ENCODE measurements around the gene ETS2. TPM values are rescaled to one million over a fixed set of nuclear protein-coding genes. Genes with fewer than 3 reads are reported as not detected.

ETS2 gene
- total and polyA plus RNA-seq, 4 donors, result 25.8 to 35.6 (median 31.9) TPM

- no peak for DNase-seq (ENCODE audit: low read depth in 4 of 6, low spot score in 6 of 6)
- Histone ChIP-seq H3K9me3 (ENCODE audit: control insufficient read depth, insufficient read depth, low read length) (no peaks in the 10 kb centered on the region), H3K27me3 (ENCODE audit: control insufficient read depth, insufficient read depth, low read length) (no peaks in the 10 kb centered on the region), H3K36me3 (ENCODE audit: control insufficient read depth, insufficient read depth, low read length) (no peaks in the 10 kb centered on the region), H3K27ac (ENCODE audit: low read depth, low read length) (no peak overlapping the region), H3K4me3 (ENCODE audit: low read depth, low read length) (no peak overlapping the region), H3K4me1 (ENCODE audit: control insufficient read depth, insufficient read depth, low read length) (no peaks in the 10 kb centered on the region)
- 100% methylated on average over 1 of the region's 3 CpGs for WGBS (ENCODE audit: insufficient coverage)
These were observed 16.5 kb upstream of the ETS2 start for GRCh38 chr21:38789275-38789674.

DNA sequence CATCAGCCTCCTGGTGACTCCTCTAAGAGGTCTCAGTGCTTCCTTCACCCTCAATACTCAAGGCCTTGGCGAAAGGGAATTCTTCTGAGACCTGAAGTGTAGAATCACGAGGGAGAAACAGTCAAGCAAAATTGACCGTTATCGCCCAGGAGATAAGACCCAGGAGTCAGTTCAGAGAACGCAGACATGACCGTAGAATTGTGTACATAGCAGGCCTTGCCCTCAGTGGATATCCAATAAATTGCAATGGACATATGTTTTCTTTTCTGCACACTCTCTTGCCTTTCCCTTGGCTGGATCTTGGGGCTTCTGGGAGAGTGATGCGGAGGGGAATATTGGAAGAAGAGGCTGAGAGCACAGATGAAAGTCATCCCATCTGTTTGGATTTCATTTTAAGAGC, 15.7 kb upstream of the ETS2 start:
- 95% methylated on average over 6 of the region's 7 CpGs for WGBS (ENCODE audit: insufficient coverage)
- Histone ChIP-seq H3K36me3 (ENCODE audit: control insufficient read depth, insufficient read depth, low read length) (no peaks in the 10 kb centered on the region), H3K27me3 (ENCODE audit: control insufficient read depth, insufficient read depth, low read length) (no peaks in the 10 kb centered on the region), H3K4me1 (ENCODE audit: control insufficient read depth, insufficient read depth, low read length) (no peaks in the 10 kb centered on the region), H3K9me3 (ENCODE audit: control insufficient read depth, insufficient read depth, low read length) (no peaks in the 10 kb centered on the region), H3K27ac (ENCODE audit: low read depth, low read length) (no peak overlapping the region), H3K4me3 (ENCODE audit: low read depth, low read length) (no peak overlapping the region)
- DNase-seq (ENCODE audit: low read depth in 4 of 6, low spot score in 6 of 6), result no peak

DNA sequence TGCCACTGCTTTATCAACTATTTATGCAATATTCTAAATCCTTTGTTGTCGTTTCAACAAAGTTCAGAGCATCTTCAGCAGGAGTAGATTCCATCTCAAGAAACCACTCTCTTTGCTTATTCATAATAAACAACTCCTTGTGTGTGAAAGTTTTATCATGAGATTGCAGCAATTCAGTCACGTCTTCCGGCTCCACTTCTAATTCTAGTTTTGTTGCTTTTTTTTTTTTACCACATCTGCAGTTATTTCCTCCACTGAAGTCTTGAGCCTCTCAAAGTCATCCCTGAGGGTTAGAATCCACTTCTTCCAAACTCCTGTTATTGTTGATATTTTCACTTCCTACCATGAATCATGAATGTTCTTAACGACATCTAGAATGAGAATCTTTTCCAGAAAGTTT, 14.8 kb upstream of the ETS2 start:
- Histone ChIP-seq H3K4me1 (ENCODE audit: control insufficient read depth, insufficient read depth, low read length) (no peaks in the 10 kb centered on the region), H3K27me3 (ENCODE audit: control insufficient read depth, insufficient read depth, low read length) (no peaks in the 10 kb centered on the region), H3K36me3 (ENCODE audit: control insufficient read depth, insufficient read depth, low read length) (no peaks in the 10 kb centered on the region), H3K4me3 (ENCODE audit: low read depth, low read length) (no peak overlapping the region), H3K27ac (ENCODE audit: low read depth, low read length) (no peak overlapping the region), H3K9me3 (ENCODE audit: control insufficient read depth, insufficient read depth, low read length) (no peaks in the 10 kb centered on the region)
- 80% methylated on average over 2 of the region's 4 CpGs for WGBS (ENCODE audit: insufficient coverage)
- DNase-seq (ENCODE audit: low read depth in 4 of 6, low spot score in 6 of 6), result no peak

DNA sequence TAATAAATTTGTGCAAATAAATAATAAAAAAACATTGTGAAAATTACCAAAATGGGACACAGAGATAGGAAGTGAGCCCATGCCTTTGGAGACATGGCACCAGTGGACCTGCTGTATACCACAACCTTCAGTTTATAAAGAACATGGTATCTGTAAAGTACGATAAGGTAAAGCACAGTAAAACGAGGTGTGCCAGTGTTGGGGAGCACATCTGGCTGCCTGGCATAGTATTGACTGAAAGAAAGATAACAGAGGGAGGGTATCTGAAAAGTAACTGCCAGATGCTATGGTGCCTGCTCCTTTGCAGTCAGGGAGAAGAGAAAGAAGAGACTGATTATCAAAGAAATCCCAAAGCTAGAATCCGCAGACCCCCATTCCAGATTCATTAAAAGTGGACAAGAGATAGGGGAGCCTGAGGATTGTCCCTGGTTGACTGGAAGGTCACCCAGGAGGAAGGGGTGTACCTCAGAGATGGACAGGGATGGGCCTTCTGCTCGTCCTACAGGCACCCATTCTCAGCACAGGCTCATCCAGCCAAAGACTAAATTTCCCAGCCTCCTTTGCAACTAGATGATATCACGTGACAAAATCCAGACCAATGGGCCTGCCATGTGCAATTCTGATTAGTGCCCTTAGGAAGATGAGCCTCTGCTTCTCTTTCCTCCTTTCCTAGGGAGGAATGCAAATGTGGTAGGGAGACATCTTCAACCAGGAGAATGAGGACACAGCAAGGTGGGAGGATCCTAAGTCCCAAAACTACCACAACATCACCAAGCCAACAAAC, 12.9 kb upstream of the ETS2 start:
- H3K9me3 ChIP-seq (ENCODE audit: control insufficient read depth, insufficient read depth, low read length), result no peaks in the 10 kb centered on the region
- no peaks in the 10 kb centered on the region for H3K36me3 ChIP-seq (ENCODE audit: control insufficient read depth, insufficient read depth, low read length)
- H3K27ac ChIP-seq (ENCODE audit: low read depth, low read length), result no peak overlapping the region
- DNase-seq (ENCODE audit: low read depth in 4 of 6, low spot score in 6 of 6), result no peak
- WGBS (ENCODE audit: insufficient coverage), result 92% methylated on average over 2 of the region's 5 CpGs
- H3K4me1 ChIP-seq (ENCODE audit: control insufficient read depth, insufficient read depth, low read length), result no peaks in the 10 kb centered on the region
- H3K27me3 ChIP-seq (ENCODE audit: control insufficient read depth, insufficient read depth, low read length), result no peaks in the 10 kb centered on the region
- H3K4me3 ChIP-seq (ENCODE audit: low read depth, low read length), result no peak overlapping the region

DNA sequence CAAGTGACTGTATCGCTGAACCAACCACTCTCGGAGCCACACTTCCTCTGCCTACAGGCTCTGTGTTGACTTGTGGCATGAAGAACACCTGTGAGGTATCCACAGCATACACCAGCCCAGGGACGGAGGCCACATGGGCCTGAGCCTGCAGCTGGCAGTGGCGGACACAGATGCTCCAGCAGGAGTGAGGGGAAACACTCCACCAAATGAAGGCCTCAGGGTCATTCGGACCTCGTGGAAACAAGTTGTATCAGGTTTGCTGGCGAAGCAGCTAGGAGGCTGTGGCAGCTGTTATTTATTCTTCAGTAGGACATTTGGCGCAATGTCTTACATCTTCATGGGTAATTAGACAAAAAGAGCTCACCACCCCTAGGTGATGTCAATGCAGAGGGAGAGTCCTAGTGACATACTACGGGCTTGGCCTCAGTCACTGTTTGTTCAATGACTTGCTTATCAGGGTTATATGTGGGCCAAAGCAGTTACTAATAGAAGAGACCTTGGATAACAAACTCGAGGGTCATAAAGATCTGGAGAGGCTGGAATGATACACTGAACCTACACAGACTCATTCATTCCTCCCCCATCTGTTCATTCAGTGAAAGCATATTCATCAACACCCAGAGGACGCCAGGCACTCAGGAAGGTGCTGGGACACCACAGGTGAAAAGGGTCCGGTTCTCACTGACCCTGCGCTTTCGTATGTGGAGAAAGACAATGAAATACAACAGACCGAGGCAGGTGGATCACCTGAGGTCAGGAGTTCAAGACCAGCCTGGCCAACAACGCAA, 11.6 kb upstream of the ETS2 start:
- no peaks in the 10 kb centered on the region for H3K9me3 ChIP-seq (ENCODE audit: control insufficient read depth, insufficient read depth, low read length)
- no peak for DNase-seq (ENCODE audit: low read depth in 4 of 6, low spot score in 6 of 6)

DNA sequence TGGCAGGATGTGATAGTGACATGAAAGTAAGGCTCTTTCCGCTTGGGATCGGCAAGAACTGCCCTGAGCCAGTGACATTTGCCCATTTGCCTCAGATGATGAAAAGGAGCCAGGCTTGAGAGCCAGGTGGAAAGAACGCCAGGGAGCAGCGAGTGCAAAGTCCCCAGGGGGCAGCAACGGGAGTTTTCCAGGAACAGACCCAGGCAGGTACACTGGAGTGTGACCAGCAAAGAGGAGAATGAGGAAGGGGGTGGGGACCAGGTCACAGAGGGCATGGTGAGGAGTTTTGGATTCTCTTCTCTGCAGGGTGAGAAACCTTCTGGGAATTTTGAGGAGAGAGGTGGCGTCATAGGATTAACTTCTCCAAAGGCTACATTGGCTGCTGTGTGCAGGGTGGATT, 10.8 kb upstream of the ETS2 start:
- Histone ChIP-seq H3K4me3 (ENCODE audit: low read depth, low read length) (no peak overlapping the region), H3K4me1 (ENCODE audit: control insufficient read depth, insufficient read depth, low read length) (no peaks in the 10 kb centered on the region), H3K27ac (ENCODE audit: low read depth, low read length) (no peak overlapping the region), H3K9me3 (ENCODE audit: control insufficient read depth, insufficient read depth, low read length) (no peaks in the 10 kb centered on the region), H3K27me3 (ENCODE audit: control insufficient read depth, insufficient read depth, low read length) (no peaks in the 10 kb centered on the region), H3K36me3 (ENCODE audit: control insufficient read depth, insufficient read depth, low read length) (no peaks in the 10 kb centered on the region)
- no peak for DNase-seq (ENCODE audit: low read depth in 4 of 6, low spot score in 6 of 6)
- 73% methylated on average over 6 of the region's 6 CpGs for WGBS (ENCODE audit: insufficient coverage)

More for the DNA sequence above, 11.6 kb upstream of the ETS2 start:
- no peaks in the 10 kb centered on the region for H3K4me1 ChIP-seq (ENCODE audit: control insufficient read depth, insufficient read depth, low read length)
- no peaks in the 10 kb centered on the region for H3K27me3 ChIP-seq (ENCODE audit: control insufficient read depth, insufficient read depth, low read length)
- no peaks in the 10 kb centered on the region for H3K36me3 ChIP-seq (ENCODE audit: control insufficient read depth, insufficient read depth, low read length)
- H3K4me3 ChIP-seq (ENCODE audit: low read depth, low read length), result no peak overlapping the region
- no peak overlapping the region for H3K27ac ChIP-seq (ENCODE audit: low read depth, low read length)
- 95% methylated on average over 12 of the region's 16 CpGs for WGBS (ENCODE audit: insufficient coverage)

- no peak overlapping the region for H3K27ac ChIP-seq (ENCODE audit: low read depth, low read length)
- DNase-seq (ENCODE audit: low read depth in 4 of 6, low spot score in 6 of 6), result no peak
- no peaks in the 10 kb centered on the region for H3K9me3 ChIP-seq (ENCODE audit: control insufficient read depth, insufficient read depth, low read length)
- H3K27me3 ChIP-seq (ENCODE audit: control insufficient read depth, insufficient read depth, low read length), result no peaks in the 10 kb centered on the region
- no peak overlapping the region for H3K4me3 ChIP-seq (ENCODE audit: low read depth, low read length)
- no peaks in the 10 kb centered on the region for H3K36me3 ChIP-seq (ENCODE audit: control insufficient read depth, insufficient read depth, low read length)
- WGBS (ENCODE audit: insufficient coverage), result 99% methylated on average over 7 of the region's 8 CpGs
- H3K4me1 ChIP-seq (ENCODE audit: control insufficient read depth, insufficient read depth, low read length), result no peaks in the 10 kb centered on the region
These were observed 10.3 kb upstream of the ETS2 start for GRCh38 chr21:38795475-38795874.

DNA sequence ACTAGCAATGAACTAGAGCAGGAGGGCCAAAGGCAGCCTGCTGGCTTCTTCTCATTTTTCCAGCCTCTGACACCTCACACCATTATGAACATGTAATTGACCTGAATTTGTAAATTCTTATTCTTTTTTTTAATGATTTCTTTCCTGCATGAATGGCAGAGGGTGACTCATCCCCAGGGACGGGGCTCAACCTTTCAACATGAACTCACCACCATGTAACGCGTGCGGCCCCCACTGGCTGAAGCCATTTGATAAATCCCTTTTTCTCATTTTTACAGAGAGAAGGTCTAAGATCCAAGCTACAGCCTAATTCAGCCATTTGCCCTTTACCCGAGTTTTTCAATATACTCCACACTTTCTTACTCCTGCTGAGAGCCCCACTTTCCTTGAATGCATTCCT, 9.3 kb upstream of the ETS2 start:
- Histone ChIP-seq H3K4me1 (ENCODE audit: control insufficient read depth, insufficient read depth, low read length) (no peaks in the 10 kb centered on the region), H3K36me3 (ENCODE audit: control insufficient read depth, insufficient read depth, low read length) (no peaks in the 10 kb centered on the region), H3K9me3 (ENCODE audit: control insufficient read depth, insufficient read depth, low read length) (no peaks in the 10 kb centered on the region), H3K4me3 (ENCODE audit: low read depth, low read length) (no peak overlapping the region), H3K27me3 (ENCODE audit: control insufficient read depth, insufficient read depth, low read length) (no peaks in the 10 kb centered on the region), H3K27ac (ENCODE audit: low read depth, low read length) (no peak overlapping the region)
- no peak for DNase-seq (ENCODE audit: low read depth in 4 of 6, low spot score in 6 of 6)
- 80% methylated on average over 5 of the region's 5 CpGs for WGBS (ENCODE audit: insufficient coverage)

GRCh38 chr21:38797470-38797869, 8.3 kb upstream of the ETS2 start:
- Histone ChIP-seq H3K4me3 (ENCODE audit: low read depth, low read length) (no peak overlapping the region), H3K4me1 (ENCODE audit: control insufficient read depth, insufficient read depth, low read length) (no peaks in the 10 kb centered on the region), H3K9me3 (ENCODE audit: control insufficient read depth, insufficient read depth, low read length) (no peaks in the 10 kb centered on the region), H3K36me3 (ENCODE audit: control insufficient read depth, insufficient read depth, low read length) (no peaks in the 10 kb centered on the region), H3K27ac (ENCODE audit: low read depth, low read length) (no peak overlapping the region), H3K27me3 (ENCODE audit: control insufficient read depth, insufficient read depth, low read length) (no peaks in the 10 kb centered on the region)
- no peak for DNase-seq (ENCODE audit: low read depth in 4 of 6, low spot score in 6 of 6)
- 88% methylated on average over 2 of the region's 3 CpGs for WGBS (ENCODE audit: insufficient coverage)

DNA sequence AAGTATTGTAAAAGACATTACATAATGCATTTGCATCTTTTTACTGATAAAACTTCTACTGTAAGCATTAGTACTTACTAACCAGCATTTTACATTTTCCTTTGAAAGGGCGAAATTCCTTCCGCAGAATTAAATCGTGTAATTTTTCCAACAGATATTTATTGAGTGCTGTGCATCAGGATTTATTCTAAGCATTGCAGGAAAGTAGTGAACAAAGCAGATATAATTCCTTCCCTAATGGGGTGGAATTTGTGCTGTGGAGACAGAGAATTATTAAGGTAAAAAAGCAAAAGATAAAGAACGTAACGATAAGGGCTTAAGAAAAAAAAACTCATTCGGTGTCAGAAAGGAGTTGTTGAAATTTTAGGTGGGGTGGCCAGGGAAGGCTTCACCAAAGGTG, 7.6 kb upstream of the ETS2 start:
- Histone ChIP-seq H3K36me3 (ENCODE audit: control insufficient read depth, insufficient read depth, low read length) (no peaks in the 10 kb centered on the region), H3K4me1 (ENCODE audit: control insufficient read depth, insufficient read depth, low read length) (no peaks in the 10 kb centered on the region), H3K27ac (ENCODE audit: low read depth, low read length) (no peak overlapping the region), H3K4me3 (ENCODE audit: low read depth, low read length) (no peak overlapping the region), H3K9me3 (ENCODE audit: control insufficient read depth, insufficient read depth, low read length) (no peaks in the 10 kb centered on the region), H3K27me3 (ENCODE audit: control insufficient read depth, insufficient read depth, low read length) (no peaks in the 10 kb centered on the region)
- WGBS (ENCODE audit: insufficient coverage), result 90% methylated on average over 3 of the region's 6 CpGs
- no peak for DNase-seq (ENCODE audit: low read depth in 4 of 6, low spot score in 6 of 6)
